CD4-positive, alpha-beta T cell treated with Interleukin-6 for 4 hours (primary cell): ENCODE data around the gene SERPINA7.
"Not testable (repeated sequence)": the region's sequence is repeated elsewhere in the genome, so short reads cannot be mapped to it uniquely, and the experiment has no call there.

Experiments used
- DNase-seq: peaks from one replicate; pipeline ENCODE4 v3.0.0-alpha.2; 2020; ENCODE audit warnings: mixed read lengths

Gene SERPINA7

GRCh38 chrX:106038625-106039024, at the start of gene SERPINA7:
TSS of gene SERPINA7 (minus strand) at chrX:106038727. CDS start at chrX:106037058, 1,669 bp downstream.
- no peak for DNase-seq

GRCh38 chrX:106069048-106069447, 30.5 kb upstream of the SERPINA7 start:
- DNase-seq = no peak

GRCh38 chrX:106050054-106050453, 11.5 kb upstream of the SERPINA7 start:
- DNase-seq = no peak

- no peak for DNase-seq
These were observed 3.8 kb upstream of the SERPINA7 start for GRCh38 chrX:106042296-106042695.

- no peak for DNase-seq
These were observed 2.3 kb upstream of the SERPINA7 start for GRCh38 chrX:106040861-106041260.

- DNase-seq = no peak
These were observed 1.4 kb upstream of the SERPINA7 start for GRCh38 chrX:106039920-106040319.

GRCh38 chrX:106037835-106038473, 573 bp downstream of the SERPINA7 start:
- DNase-seq = no peak

GRCh38 chrX:106036716-106037115, 1.8 kb downstream of the SERPINA7 start:
- DNase-seq = no peak

GRCh38 chrX:106035064-106035463, 3.5 kb downstream of the SERPINA7 start:
- DNase-seq = no peak

GRCh38 chrX:106023947-106024346, 14.6 kb downstream of the SERPINA7 start:
- DNase-seq = no peak

GRCh38 chrX:106022238-106022637, 16.3 kb downstream of the SERPINA7 start:
- DNase-seq = no peak

- DNase-seq = no peak
These were observed 24.3 kb downstream of the SERPINA7 start for GRCh38 chrX:106014119-106014775.

GRCh38 chrX:106009145-106009544, 29.4 kb downstream of the SERPINA7 start:
- no peak for DNase-seq

GRCh38 chrX:106007815-106008214, 30.7 kb downstream of the SERPINA7 start:
- no peak for DNase-seq

- DNase-seq = no peak
These were observed 32.8 kb downstream of the SERPINA7 start for GRCh38 chrX:106005684-106006083.

- DNase-seq = not testable (repeated sequence)
These were observed 37.9 kb downstream of the SERPINA7 start for GRCh38 chrX:106000609-106001008.

- no peak for DNase-seq
These were observed 38.3 kb downstream of the SERPINA7 start for GRCh38 chrX:106000203-106000602.

GRCh38 chrX:105999294-105999693, 39.2 kb downstream of the SERPINA7 start:
- no peak for DNase-seq

- not testable (repeated sequence) for DNase-seq
These were observed 50.0 kb downstream of the SERPINA7 start for GRCh38 chrX:105988487-105988886.
